ENCODE data around the gene NABP1. TPM values are rescaled to one million over a fixed set of nuclear protein-coding genes. Genes with fewer than 3 reads are reported as not detected.
A peak's percentile ranks its signal among the peaks of the same experiment; 100 is the strongest.

Gene NABP1
- total and polyA plus RNA-seq, 5 donors, result 4.6 to 11.1 (median 8.4) TPM

- DNase-seq (no peak), ATAC-seq (peak in 1 of 2 donors; percentile 11)
- no peaks in the 10 kb centered on the region for H3K27me3 ChIP-seq (ENCODE audit: control insufficient read depth, insufficient read depth)
- no peaks in the 10 kb centered on the region for H3K9me3 ChIP-seq (ENCODE audit: control insufficient read depth, low read length)
- H3K4me1 ChIP-seq (ENCODE audit: control insufficient read depth, insufficient read depth, low read length), result no peaks in the 10 kb centered on the region
- H3K4me3 ChIP-seq (ENCODE audit: low read length), result no peak overlapping the region
- 67% methylated on average over 2 of the region's 2 CpGs for WGBS
- H3K27ac ChIP-seq (ENCODE audit: low read length), result no peak overlapping the region
- intact Hi-C loops (cut with DNase I), result no loop called here
Observed at GRCh38 chr2:191711621-191712020, 33.7 kb downstream of the NABP1 start.

DNA sequence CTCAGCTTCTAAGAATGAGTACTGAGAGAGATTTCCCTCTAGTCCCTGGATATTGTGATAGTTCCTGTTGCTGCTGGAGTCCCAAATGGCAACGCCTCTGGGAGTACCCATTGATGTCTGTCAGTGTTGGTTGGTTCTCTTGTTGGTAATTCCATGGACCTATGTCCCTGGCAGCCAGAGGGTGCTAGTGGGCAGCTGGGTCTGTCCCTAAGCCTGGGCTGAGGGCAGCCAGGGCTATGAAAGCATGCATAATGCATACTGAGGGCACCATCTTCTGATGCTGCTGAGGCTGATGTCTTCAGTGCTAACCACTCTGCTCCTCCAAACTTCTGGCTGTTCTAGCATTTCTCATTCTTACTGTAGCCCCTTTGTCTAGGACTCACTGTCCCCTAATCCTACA lies 35.9 kb downstream of the NABP1 start:
- WGBS, result 34% methylated on average over 1 of the region's 1 CpG
- Histone ChIP-seq H3K9me3 (ENCODE audit: control insufficient read depth, low read length) (no peaks in the 10 kb centered on the region), H3K27ac (ENCODE audit: low read length) (no peak overlapping the region), H3K4me1 (ENCODE audit: control insufficient read depth, insufficient read depth, low read length) (no peaks in the 10 kb centered on the region), H3K4me3 (ENCODE audit: low read length) (no peak overlapping the region), H3K27me3 (ENCODE audit: control insufficient read depth, insufficient read depth) (no peaks in the 10 kb centered on the region)
- intact Hi-C loops (cut with DNase I), result no loop called here
- ATAC-seq (no peak), DNase-seq (no peak)

DNA sequence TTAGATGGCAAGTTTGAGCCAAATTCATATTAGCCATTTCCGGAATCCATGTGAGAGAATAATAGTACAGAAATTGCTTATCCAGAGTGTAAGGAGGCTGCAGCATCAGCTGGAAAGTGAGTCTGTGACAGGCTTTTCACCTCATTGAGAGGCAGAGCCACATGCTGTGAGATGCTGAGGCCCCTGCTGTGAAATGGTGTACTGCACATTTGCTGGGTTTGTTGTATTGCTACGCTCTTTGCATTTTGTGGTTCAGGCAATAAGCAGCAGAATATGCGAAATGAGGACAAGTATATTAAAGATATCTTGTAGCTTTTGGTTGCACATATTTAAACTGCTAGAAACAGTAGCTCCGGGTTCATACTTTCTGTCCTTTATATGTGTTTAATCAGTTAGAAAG lies 37.0 kb downstream of the NABP1 start:
- DNase-seq, result no peak
- Histone ChIP-seq H3K4me1 (ENCODE audit: control insufficient read depth, insufficient read depth, low read length) (no peaks in the 10 kb centered on the region), H3K4me3 (ENCODE audit: low read length) (no peak overlapping the region), H3K9me3 (ENCODE audit: control insufficient read depth, low read length) (no peaks in the 10 kb centered on the region), H3K27me3 (ENCODE audit: control insufficient read depth, insufficient read depth) (no peaks in the 10 kb centered on the region), H3K27ac (ENCODE audit: low read length) (no peak overlapping the region)
- no peak for ATAC-seq
- intact Hi-C loops (cut with DNase I), result no loop called here
- WGBS, result 91% methylated on average over 4 of the region's 4 CpGs

DNA sequence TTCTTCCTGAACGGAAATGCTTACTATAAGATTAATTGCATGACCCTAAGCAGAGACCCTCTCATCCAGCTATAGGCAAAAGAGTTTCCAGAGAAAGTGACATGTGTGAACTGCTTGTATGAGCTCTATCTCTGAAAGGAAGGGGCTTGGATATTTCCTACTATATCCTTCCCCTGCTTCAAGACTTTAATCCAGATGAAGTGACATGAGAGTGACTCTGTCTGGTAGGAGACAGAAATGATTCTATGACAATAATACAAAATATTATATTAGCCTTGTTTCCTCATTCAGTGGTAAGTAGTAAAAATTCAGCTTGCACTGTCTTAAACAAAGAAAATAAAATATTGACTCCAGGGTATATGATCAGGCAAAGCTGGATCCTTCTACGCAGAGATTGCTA lies 37.5 kb downstream of the NABP1 start:
- intact Hi-C loops (cut with DNase I), result no loop called here
- Histone ChIP-seq H3K27me3 (ENCODE audit: control insufficient read depth, insufficient read depth) (no peaks in the 10 kb centered on the region), H3K9me3 (ENCODE audit: control insufficient read depth, low read length) (no peaks in the 10 kb centered on the region), H3K4me1 (ENCODE audit: control insufficient read depth, insufficient read depth, low read length) (no peaks in the 10 kb centered on the region), H3K27ac (ENCODE audit: low read length) (no peak overlapping the region), H3K4me3 (ENCODE audit: low read length) (no peak overlapping the region)
- ATAC-seq (no peak), DNase-seq (no peak)
- WGBS, result 88% methylated on average over 2 of the region's 2 CpGs

DNA sequence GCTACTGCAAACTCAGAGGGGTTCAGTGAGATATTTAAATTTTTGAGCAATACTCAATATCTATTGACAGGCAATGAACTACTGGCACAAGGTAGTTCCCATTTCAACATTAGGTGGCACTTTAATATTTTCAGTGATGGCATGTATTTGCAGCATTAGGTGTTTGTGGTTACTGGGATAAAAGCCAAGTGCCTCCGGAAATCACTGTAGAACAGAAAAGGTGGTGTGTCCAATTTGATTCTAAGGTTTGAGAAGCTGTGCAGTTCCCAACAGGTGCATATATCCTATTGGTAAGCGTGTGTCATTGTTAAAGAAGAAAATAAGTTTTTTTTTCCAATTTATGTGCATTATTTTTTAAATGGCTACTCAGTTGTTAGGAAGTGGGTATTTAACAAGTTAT lies 41.3 kb downstream of the NABP1 start:
- WGBS, result 75% methylated on average over 2 of the region's 2 CpGs
- DNase-seq, result no peak
- ATAC-seq, result no peak
- no peaks in the 10 kb centered on the region for H3K27me3 ChIP-seq (ENCODE audit: control insufficient read depth, insufficient read depth)
- no peak overlapping the region for H3K27ac ChIP-seq (ENCODE audit: low read length)
- intact Hi-C loops (cut with DNase I), result no loop called here
- no peaks in the 10 kb centered on the region for H3K4me1 ChIP-seq (ENCODE audit: control insufficient read depth, insufficient read depth, low read length)
- no peak overlapping the region for H3K4me3 ChIP-seq (ENCODE audit: low read length)
- H3K9me3 ChIP-seq (ENCODE audit: control insufficient read depth, low read length), result no peaks in the 10 kb centered on the region

DNA sequence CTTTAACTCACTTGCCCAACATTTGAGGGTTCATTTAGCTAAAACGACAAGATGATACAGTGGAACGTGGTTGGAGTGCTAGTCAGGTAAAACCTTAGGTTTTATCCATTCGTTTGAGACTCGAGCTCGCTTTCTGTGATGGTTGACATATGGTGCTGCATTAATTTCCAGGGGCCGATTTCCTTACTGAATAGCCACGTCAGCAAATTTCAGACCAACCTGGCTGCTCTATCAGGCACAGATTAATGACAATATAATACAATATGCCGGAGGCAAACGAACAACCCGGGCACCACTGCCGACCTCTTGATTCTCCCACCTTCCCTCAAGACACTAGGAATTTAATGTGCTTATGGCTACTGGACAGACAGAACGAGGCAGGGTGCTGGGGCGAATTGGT lies 42.0 kb downstream of the NABP1 start:
- Histone ChIP-seq H3K4me1 (ENCODE audit: control insufficient read depth, insufficient read depth, low read length) (no peaks in the 10 kb centered on the region), H3K27me3 (ENCODE audit: control insufficient read depth, insufficient read depth) (no peaks in the 10 kb centered on the region), H3K9me3 (ENCODE audit: control insufficient read depth, low read length) (no peaks in the 10 kb centered on the region), H3K27ac (ENCODE audit: low read length) (no peak overlapping the region), H3K4me3 (ENCODE audit: low read length) (no peak overlapping the region)
- DNase-seq, result no peak
- WGBS, result 94% methylated on average over 13 of the region's 13 CpGs
- no peak for ATAC-seq
- intact Hi-C loops (cut with DNase I), result no loop called here

DNA sequence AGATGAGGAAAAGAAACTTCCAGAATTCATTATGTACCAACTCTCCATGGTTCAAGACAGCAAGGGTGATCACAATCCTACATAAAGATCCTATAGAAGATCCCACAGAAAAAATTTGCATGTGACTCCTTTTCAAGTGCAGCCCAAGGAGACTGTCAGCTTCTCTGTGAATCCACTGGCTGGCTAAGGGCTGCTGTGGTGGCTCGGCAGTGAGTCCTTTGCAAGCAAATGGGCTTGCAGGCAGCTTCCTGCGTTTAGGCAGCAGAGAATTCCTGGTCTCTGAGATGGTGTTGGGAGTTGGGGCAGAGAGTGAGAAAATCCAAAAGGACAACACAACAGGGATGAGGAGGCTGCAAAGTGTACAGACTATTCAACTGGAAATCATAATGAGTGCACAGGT lies 43.4 kb downstream of the NABP1 start:
- Histone ChIP-seq H3K4me3 (ENCODE audit: low read length) (no peak overlapping the region), H3K4me1 (ENCODE audit: control insufficient read depth, insufficient read depth, low read length) (no peaks in the 10 kb centered on the region), H3K9me3 (ENCODE audit: control insufficient read depth, low read length) (no peaks in the 10 kb centered on the region), H3K27ac (ENCODE audit: low read length) (no peak overlapping the region), H3K27me3 (ENCODE audit: control insufficient read depth, insufficient read depth) (no peaks in the 10 kb centered on the region)
- no peak for DNase-seq
- intact Hi-C loops (cut with DNase I), result no loop called here
- WGBS, result 61% methylated on average over 2 of the region's 2 CpGs
- no peak for ATAC-seq

DNA sequence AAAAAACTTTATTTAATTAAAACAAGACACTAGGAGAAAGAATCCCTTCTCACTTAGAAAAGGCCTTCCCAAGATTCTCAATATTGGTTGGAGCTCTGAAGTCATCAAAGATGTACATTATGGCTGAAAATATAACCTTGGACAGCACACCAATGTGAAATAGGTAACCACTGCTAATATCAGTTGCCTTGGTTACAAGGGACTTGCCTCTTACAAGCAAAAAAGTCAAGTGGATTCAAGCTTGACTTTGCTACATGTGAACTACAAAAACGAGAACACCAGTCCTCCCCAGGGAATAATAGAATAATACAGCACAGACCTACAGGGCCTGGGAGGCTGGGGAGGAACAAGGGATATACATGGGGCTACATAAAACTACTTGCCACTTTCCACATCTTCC lies 46.1 kb downstream of the NABP1 start:
- ATAC-seq (no peak), DNase-seq (no peak)
- no peak overlapping the region for H3K4me3 ChIP-seq (ENCODE audit: low read length)
- WGBS, result 50% methylated on average over 1 of the region's 1 CpG
- no peaks in the 10 kb centered on the region for H3K9me3 ChIP-seq (ENCODE audit: control insufficient read depth, low read length)
- no peak overlapping the region for H3K27ac ChIP-seq (ENCODE audit: low read length)
- H3K4me1 ChIP-seq (ENCODE audit: control insufficient read depth, insufficient read depth, low read length), result no peaks in the 10 kb centered on the region
- no peaks in the 10 kb centered on the region for H3K27me3 ChIP-seq (ENCODE audit: control insufficient read depth, insufficient read depth)
- intact Hi-C loops (cut with DNase I), result no loop called here

DNA sequence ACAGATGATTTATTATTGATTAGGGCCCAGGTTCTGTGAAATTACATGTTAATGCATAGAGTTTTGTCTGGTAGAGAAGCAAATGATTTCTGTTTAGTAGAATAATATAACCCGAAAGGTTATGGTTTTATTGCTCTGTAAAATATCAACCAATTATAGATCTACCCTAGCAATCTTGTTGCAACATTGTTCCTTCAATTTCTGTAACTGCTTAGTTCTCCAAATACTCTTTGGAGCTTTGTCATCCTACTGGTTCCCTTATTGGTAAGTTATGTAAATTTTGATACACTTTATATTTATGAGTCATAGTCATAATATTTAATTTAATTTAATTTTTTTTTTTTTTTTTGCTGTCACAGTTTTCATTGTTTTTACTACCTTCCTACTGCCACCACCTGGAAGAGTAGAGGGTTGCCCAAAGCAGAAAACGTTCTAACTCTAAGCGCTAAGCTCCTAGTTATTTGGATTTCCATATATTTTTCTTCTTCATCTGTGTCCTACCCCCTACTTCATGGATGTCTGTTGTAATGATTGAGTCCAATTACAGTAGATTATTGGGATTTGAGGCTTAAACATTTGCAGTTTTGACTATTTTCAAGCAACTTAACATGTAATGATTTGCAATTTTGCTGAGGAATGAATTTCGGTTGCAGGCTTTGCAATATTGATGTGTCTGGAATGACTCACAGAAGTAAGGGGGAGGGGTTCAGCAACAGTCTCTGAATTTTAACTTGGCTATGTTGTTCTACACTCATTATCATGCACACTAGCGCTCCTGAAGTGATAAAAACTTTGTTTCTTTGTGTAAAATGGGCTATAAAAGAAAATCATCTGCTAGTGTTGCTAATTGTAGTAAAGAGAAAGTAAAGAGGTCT lies 51.1 kb downstream of the NABP1 start:
- ATAC-seq, result no peak
- no peak overlapping the region for H3K4me3 ChIP-seq (ENCODE audit: low read length)
- no peak overlapping the region for H3K27ac ChIP-seq (ENCODE audit: low read length)
- WGBS, result 70% methylated on average over 5 of the region's 5 CpGs
- no peaks in the 10 kb centered on the region for H3K4me1 ChIP-seq (ENCODE audit: control insufficient read depth, insufficient read depth, low read length)
- H3K27me3 ChIP-seq (ENCODE audit: control insufficient read depth, insufficient read depth), result no peaks in the 10 kb centered on the region
- intact Hi-C loops (cut with DNase I), result no loop called here
- no peaks in the 10 kb centered on the region for H3K9me3 ChIP-seq (ENCODE audit: control insufficient read depth, low read length)
- DNase-seq, result no peak

- no peaks in the 10 kb centered on the region for H3K27me3 ChIP-seq (ENCODE audit: control insufficient read depth, insufficient read depth)
- DNase-seq (no peak), ATAC-seq (no peak)
- H3K27ac ChIP-seq (ENCODE audit: low read length), result no peak overlapping the region
- no peak overlapping the region for H3K4me3 ChIP-seq (ENCODE audit: low read length)
- H3K4me1 ChIP-seq (ENCODE audit: control insufficient read depth, insufficient read depth, low read length), result no peaks in the 10 kb centered on the region
- H3K9me3 ChIP-seq (ENCODE audit: control insufficient read depth, low read length), result no peaks in the 10 kb centered on the region
- intact Hi-C loops (cut with DNase I), result no loop called here
Observed at GRCh38 chr2:191730263-191730662, 52.3 kb downstream of the NABP1 start.

All from right cardiac atrium (tissue), 5 donors.